Retina (tissue), 1 donor: ENCODE measurements around the gene WBP2NL.

Experiments
- DNase-seq: peaks from one replicate; pipeline ENCODE4 v3.0.0-alpha.2; 2016

Gene WBP2NL

GRCh38 chr22:42074132-42074811 is 75.7 kb downstream of the WBP2NL start, which contains the start of gene PHETA2:
Gene PHETA2, plus strand, starts transcription at chr22:42074248. Its CDS starts 3,046 bp downstream, at chr22:42077294.
- DNase-seq = peak; percentile 76

DNA sequence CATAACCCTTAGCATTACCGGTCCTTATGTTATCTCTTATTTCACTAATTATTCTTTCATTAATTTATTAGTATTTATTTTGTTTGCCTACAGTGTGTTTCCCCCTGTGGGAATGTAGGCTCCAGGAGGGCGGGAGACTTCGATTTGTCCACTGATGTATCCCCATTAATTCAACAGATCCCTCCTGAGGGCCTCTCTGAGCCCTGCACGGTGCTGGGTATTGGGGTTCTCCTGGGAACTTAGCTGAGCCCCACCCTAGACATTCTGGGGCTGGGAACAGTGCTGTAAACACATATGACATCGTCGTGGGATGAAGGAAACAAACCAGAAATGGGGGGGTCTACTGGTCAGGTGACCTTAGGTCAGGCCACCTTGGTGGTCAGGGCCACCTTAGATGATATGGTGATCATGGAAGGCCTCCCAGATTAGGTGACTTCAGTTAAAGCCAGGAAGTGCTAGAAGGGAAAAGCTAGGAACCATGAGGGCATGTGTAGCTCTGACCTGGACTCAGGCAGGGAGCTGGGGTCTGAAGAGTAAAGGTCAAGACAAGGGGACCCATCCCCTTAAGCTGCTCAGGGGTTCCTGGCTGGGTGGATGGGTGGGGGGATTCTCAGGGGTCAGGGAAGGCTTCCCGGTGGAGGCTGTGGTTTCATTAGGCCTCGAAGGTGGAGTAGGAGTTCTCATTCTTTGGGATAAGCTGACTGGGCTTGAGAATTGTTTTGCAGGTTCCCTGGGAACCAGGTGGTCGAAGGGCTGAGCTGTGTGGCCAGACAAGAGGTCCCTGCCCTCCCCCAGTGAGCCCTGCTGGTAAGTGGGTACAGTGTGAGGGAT is 76.5 kb downstream of the WBP2NL start:
- no peak for DNase-seq

DNA sequence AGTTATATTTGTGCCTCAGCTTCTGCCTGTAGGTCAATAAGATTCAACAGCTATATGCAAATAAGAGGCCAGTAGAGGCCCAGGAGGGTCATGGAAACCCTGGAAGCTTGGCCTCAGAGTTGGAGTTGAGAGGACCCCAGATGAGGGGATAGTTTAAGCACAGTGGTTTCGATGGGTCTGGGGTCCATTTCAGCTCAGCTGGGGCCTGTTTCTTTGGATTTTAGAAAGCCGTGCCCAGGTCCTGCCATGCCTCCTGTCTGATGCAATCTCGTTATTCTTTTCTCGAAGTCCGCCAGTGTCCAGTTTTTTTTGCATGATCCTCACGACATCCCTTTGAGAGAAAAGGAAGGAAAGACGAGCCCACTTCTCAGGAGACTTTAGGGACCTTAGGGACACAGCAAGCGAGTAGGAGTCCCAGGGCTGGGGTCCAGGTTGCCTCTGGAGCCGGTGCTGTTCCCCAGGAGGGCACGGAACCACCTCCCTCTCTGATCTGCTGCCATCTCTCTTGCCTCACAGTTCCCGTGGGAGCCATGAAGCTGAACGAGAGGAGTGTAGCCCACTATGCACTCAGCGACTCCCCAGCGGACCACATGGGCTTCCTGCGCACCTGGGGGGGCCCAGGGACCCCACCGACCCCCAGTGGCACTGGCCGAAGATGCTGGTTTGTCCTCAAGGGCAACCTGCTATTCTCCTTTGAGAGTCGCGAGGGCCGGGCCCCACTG is 78.3 kb downstream of the WBP2NL start:
- DNase-seq = no peak

DNA sequence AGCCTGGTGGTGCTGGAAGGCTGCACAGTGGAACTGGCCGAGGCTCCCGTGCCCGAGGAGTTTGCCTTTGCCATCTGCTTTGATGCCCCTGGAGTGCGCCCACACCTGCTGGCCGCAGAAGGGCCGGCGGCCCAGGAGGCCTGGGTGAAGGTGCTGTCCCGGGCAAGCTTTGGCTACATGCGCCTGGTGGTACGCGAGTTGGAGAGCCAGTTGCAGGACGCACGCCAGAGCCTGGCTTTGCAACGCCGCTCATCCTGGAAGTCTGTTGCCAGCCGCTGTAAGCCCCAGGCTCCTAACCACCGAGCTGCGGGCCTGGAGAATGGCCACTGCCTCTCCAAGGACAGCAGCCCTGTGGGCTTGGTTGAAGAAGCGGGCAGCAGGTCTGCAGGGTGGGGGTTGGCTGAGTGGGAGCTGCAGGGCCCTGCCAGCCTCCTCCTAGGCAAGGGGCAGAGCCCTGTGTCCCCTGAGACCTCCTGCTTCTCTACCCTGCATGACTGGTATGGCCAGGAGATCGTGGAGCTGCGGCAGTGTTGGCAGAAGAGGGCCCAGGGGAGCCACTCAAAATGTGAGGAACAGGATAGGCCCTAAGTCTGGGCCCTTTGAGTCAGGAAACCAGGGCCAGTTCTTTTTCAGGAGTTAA is 79.0 kb downstream of the WBP2NL start:
- no peak for DNase-seq
